ENCODE data around the gene HES2.

Gene HES2

GRCh38 chr1:6419804-6420453 lies at the start of gene HES2:
Gene HES2, minus strand, starts transcription at chr1:6419919. Its CDS starts 99 bp downstream, at chr1:6419820.
- Histone ChIP-seq H3K4me3 (ENCODE audit: low read length) (peak within 1 kb of the TSS; percentile 43), H3K9ac (ENCODE audit: low read depth, low read length) (no peak within 1 kb of the TSS), H3K9me3 (ENCODE audit: insufficient read depth, low read depth, low read length) (no peaks in the 10 kb centered on the region), H3K36me3 (ENCODE audit: insufficient read depth, low read depth, low read length) (no peaks in the 10 kb centered on the region), H3K27me3 (ENCODE audit: insufficient read depth, low read length) (peaks cover 100% of the 10 kb centered on the region), H3K27ac (ENCODE audit: low read length) (no peak within 1 kb of the TSS), H3K4me1 (ENCODE audit: insufficient read depth, low read length) (no peaks in the 10 kb centered on the region)

- peaks cover 17% of the 10 kb centered on the region; the same call in 1 of the 2 replicates for H3K27me3 ChIP-seq (ENCODE audit: insufficient read depth, low read length)
- H3K4me1 ChIP-seq (ENCODE audit: insufficient read depth, low read length): no peaks in the 10 kb centered on the region; the same call in 1 of the 2 replicates
- peaks cover 24% of the 10 kb centered on the region for H3K36me3 ChIP-seq (ENCODE audit: insufficient read depth, low read depth, low read length)
- H3K9me3 ChIP-seq (ENCODE audit: insufficient read depth, low read depth, low read length): no peaks in the 10 kb centered on the region
- no peak overlapping the region for H3K4me3 ChIP-seq (ENCODE audit: low read length)
- no peak overlapping the region for H3K27ac ChIP-seq (ENCODE audit: low read length)
- H3K9ac ChIP-seq (ENCODE audit: low read depth, low read length): no peak overlapping the region
Observed at GRCh38 chr1:6468729-6469461, 49.2 kb upstream of the HES2 start.

- Histone ChIP-seq H3K27me3 (ENCODE audit: insufficient read depth, low read length) (peaks cover 17% of the 10 kb centered on the region; the same call in 1 of the 2 replicates), H3K27ac (ENCODE audit: low read length) (no peak overlapping the region), H3K4me3 (ENCODE audit: low read length) (no peak overlapping the region), H3K9me3 (ENCODE audit: insufficient read depth, low read depth, low read length) (no peaks in the 10 kb centered on the region), H3K4me1 (ENCODE audit: insufficient read depth, low read length) (no peaks in the 10 kb centered on the region; the same call in 1 of the 2 replicates), H3K9ac (ENCODE audit: low read depth, low read length) (no peak overlapping the region), H3K36me3 (ENCODE audit: insufficient read depth, low read depth, low read length) (peaks cover 24% of the 10 kb centered on the region)
Observed at GRCh38 chr1:6467744-6468688, 48.3 kb upstream of the HES2 start.

GRCh38 chr1:6467224-6467623 lies 47.5 kb upstream of the HES2 start:
- Histone ChIP-seq H3K4me3 (ENCODE audit: low read length) (no peak overlapping the region), H3K36me3 (ENCODE audit: insufficient read depth, low read depth, low read length) (peaks cover 22% of the 10 kb centered on the region), H3K9me3 (ENCODE audit: insufficient read depth, low read depth, low read length) (no peaks in the 10 kb centered on the region), H3K4me1 (ENCODE audit: insufficient read depth, low read length) (no peaks in the 10 kb centered on the region; the same call in 1 of the 2 replicates), H3K27me3 (ENCODE audit: insufficient read depth, low read length) (peaks cover 17% of the 10 kb centered on the region; the same call in 1 of the 2 replicates), H3K27ac (ENCODE audit: low read length) (no peak overlapping the region), H3K9ac (ENCODE audit: low read depth, low read length) (no peak overlapping the region)

- Histone ChIP-seq H3K36me3 (ENCODE audit: insufficient read depth, low read depth, low read length) (peaks cover 23% of the 10 kb centered on the region), H3K27me3 (ENCODE audit: insufficient read depth, low read length) (peaks cover 17% of the 10 kb centered on the region; the same call in 1 of the 2 replicates), H3K9ac (ENCODE audit: low read depth, low read length) (no peak overlapping the region), H3K27ac (ENCODE audit: low read length) (no peak overlapping the region), H3K4me3 (ENCODE audit: low read length) (no peak overlapping the region), H3K9me3 (ENCODE audit: insufficient read depth, low read depth, low read length) (no peaks in the 10 kb centered on the region), H3K4me1 (ENCODE audit: insufficient read depth, low read length) (no peaks in the 10 kb centered on the region; the same call in 1 of the 2 replicates)
Observed at GRCh38 chr1:6466751-6467150, 47.0 kb upstream of the HES2 start.

- Histone ChIP-seq H3K9ac (ENCODE audit: low read depth, low read length) (no peak within 1 kb of the TSS), H3K27ac (ENCODE audit: low read length) (no peak within 1 kb of the TSS), H3K4me3 (ENCODE audit: low read length) (peak within 1 kb of the TSS; percentile 43; the same call in 1 of the 2 replicates), H3K36me3 (ENCODE audit: insufficient read depth, low read depth, low read length) (peaks cover 23% of the 10 kb centered on the region), H3K27me3 (ENCODE audit: insufficient read depth, low read length) (peaks cover 17% of the 10 kb centered on the region; the same call in 1 of the 2 replicates), H3K9me3 (ENCODE audit: insufficient read depth, low read depth, low read length) (no peaks in the 10 kb centered on the region), H3K4me1 (ENCODE audit: insufficient read depth, low read length) (no peaks in the 10 kb centered on the region; the same call in 1 of the 2 replicates)
Observed at GRCh38 chr1:6466023-6466422, 46.3 kb upstream of the HES2 start, which contains the start of gene TNFRSF25. Gene TNFRSF25, minus strand, starts transcription at chr1:6466173. Its CDS starts 66 bp downstream, at chr1:6466107.

GRCh38 chr1:6465461-6466005 lies 45.8 kb upstream of the HES2 start:
- H3K9ac ChIP-seq (ENCODE audit: low read depth, low read length): no peak overlapping the region

GRCh38 chr1:6464915-6465314 lies 45.2 kb upstream of the HES2 start:
- Histone ChIP-seq H3K36me3 (ENCODE audit: insufficient read depth, low read depth, low read length) (peaks cover 16% of the 10 kb centered on the region), H3K9me3 (ENCODE audit: insufficient read depth, low read depth, low read length) (no peaks in the 10 kb centered on the region), H3K27me3 (ENCODE audit: insufficient read depth, low read length) (peaks cover 17% of the 10 kb centered on the region; the same call in 1 of the 2 replicates), H3K9ac (ENCODE audit: low read depth, low read length) (no peak overlapping the region), H3K4me1 (ENCODE audit: insufficient read depth, low read length) (peaks cover 4% of the 10 kb centered on the region; the same call in 1 of the 2 replicates), H3K27ac (ENCODE audit: low read length) (no peak overlapping the region), H3K4me3 (ENCODE audit: low read length) (no peak overlapping the region)

More at GRCh38 chr1:6465461-6466005, 45.8 kb upstream of the HES2 start:
- H3K9me3 ChIP-seq (ENCODE audit: insufficient read depth, low read depth, low read length): no peaks in the 10 kb centered on the region
- peaks cover 17% of the 10 kb centered on the region; the same call in 1 of the 2 replicates for H3K27me3 ChIP-seq (ENCODE audit: insufficient read depth, low read length)
- H3K4me1 ChIP-seq (ENCODE audit: insufficient read depth, low read length): peaks cover 4% of the 10 kb centered on the region; the same call in 1 of the 2 replicates
- no peak overlapping the region for H3K27ac ChIP-seq (ENCODE audit: low read length)
- peak overlapping the region; percentile 43; the same call in 1 of the 2 replicates for H3K4me3 ChIP-seq (ENCODE audit: low read length)
- H3K36me3 ChIP-seq (ENCODE audit: insufficient read depth, low read depth, low read length): peaks cover 22% of the 10 kb centered on the region

- Histone ChIP-seq H3K9ac (ENCODE audit: low read depth, low read length) (no peak overlapping the region; the same call in 1 of the 2 replicates), H3K4me1 (ENCODE audit: insufficient read depth, low read length) (peaks cover 4% of the 10 kb centered on the region; the same call in 1 of the 2 replicates), H3K36me3 (ENCODE audit: insufficient read depth, low read depth, low read length) (peaks cover 11% of the 10 kb centered on the region), H3K27me3 (ENCODE audit: insufficient read depth, low read length) (peaks cover 17% of the 10 kb centered on the region; the same call in 1 of the 2 replicates), H3K4me3 (ENCODE audit: low read length) (no peak overlapping the region), H3K27ac (ENCODE audit: low read length) (no peak overlapping the region), H3K9me3 (ENCODE audit: insufficient read depth, low read depth, low read length) (no peaks in the 10 kb centered on the region)
Observed at GRCh38 chr1:6464514-6464836, 44.8 kb upstream of the HES2 start.

- Histone ChIP-seq H3K4me1 (ENCODE audit: insufficient read depth, low read length) (peaks cover 4% of the 10 kb centered on the region; the same call in 1 of the 2 replicates), H3K9ac (ENCODE audit: low read depth, low read length) (no peak overlapping the region), H3K27me3 (ENCODE audit: insufficient read depth, low read length) (peaks cover 17% of the 10 kb centered on the region; the same call in 1 of the 2 replicates), H3K4me3 (ENCODE audit: low read length) (no peak overlapping the region), H3K9me3 (ENCODE audit: insufficient read depth, low read depth, low read length) (no peaks in the 10 kb centered on the region), H3K36me3 (ENCODE audit: insufficient read depth, low read depth, low read length) (peaks cover 6% of the 10 kb centered on the region), H3K27ac (ENCODE audit: low read length) (no peak overlapping the region)
Observed at GRCh38 chr1:6463120-6463412, 43.3 kb upstream of the HES2 start.
